Astrocyte of the spinal cord (primary cell): ENCODE results near the gene F7.
"Not testable (repeated sequence)": the region's sequence is repeated elsewhere in the genome, so short reads cannot be mapped to it uniquely, and the experiment has no call there.

Source experiments
- DNase-seq: peaks from one replicate; pipeline ENCODE4 v3.0.0; 2011; ENCODE audit warnings: low read depth, low spot score
- H3K4me3 ChIP-seq: 2 replicates; pipeline ENCODE4 v1.5.1; 2011; ENCODE audit warnings: low read depth, mild to moderate bottlenecking, low read length, moderate library complexity
- CTCF ChIP-seq: IDR thresholded peaks from 2 replicates; pipeline ENCODE4 v1.5.1; 2012; ENCODE audit warnings: low read depth, mild to moderate bottlenecking, low read length, inconsistent platforms
- in situ Hi-C: cut with HindIII; loops from 2 replicates; pipeline ENCODE4 v1.10.0; 2017; ENCODE audit warnings: low sequenced_read_pairs

F7 gene

GRCh38 chr13:113095146-113096051 is 10.2 kb upstream of the F7 start:
- in situ Hi-C loops, result no loop called here
- DNase-seq, result no peak
- no peak for TF ChIP-seq CTCF
- H3K4me3 ChIP-seq, result no peak overlapping the region

GRCh38 chr13:113096052-113096744 is 9.4 kb upstream of the F7 start:
- no peak overlapping the region for H3K4me3 ChIP-seq
- no peak for TF ChIP-seq CTCF
- in situ Hi-C loops, result no loop called here
- no peak for DNase-seq

GRCh38 chr13:113096745-113097305 is 8.8 kb upstream of the F7 start:
- no peak for DNase-seq
- in situ Hi-C loops, result no loop called here
- no peak overlapping the region for H3K4me3 ChIP-seq
- TF ChIP-seq CTCF, result no peak

- DNase-seq, result no peak
- in situ Hi-C loops, result no loop called here
- no peak overlapping the region for H3K4me3 ChIP-seq
- TF ChIP-seq CTCF, result no peak
Measured at GRCh38 chr13:113097651-113098050, 7.9 kb upstream of the F7 start.

- TF ChIP-seq CTCF, result no peak
- in situ Hi-C loops, result no loop called here
- no peak overlapping the region for H3K4me3 ChIP-seq
- DNase-seq, result peak; percentile 49
Measured at GRCh38 chr13:113098162-113098732, 7.3 kb upstream of the F7 start.

GRCh38 chr13:113099142-113099541 is 6.4 kb upstream of the F7 start:
- in situ Hi-C loops, result no loop called here
- no peak for DNase-seq
- no peak overlapping the region for H3K4me3 ChIP-seq
- no peak for TF ChIP-seq CTCF

- H3K4me3 ChIP-seq, result not testable (repeated sequence)
Measured at GRCh38 chr13:113102302-113102701, 3.3 kb upstream of the F7 start.

More at GRCh38 chr13:113102302-113102701, 3.3 kb upstream of the F7 start:
- in situ Hi-C loops, DNase-seq: not testable (repeated sequence)
